HepG2 (cell line): ENCODE data around the gene GALC. TPM values are rescaled to one million over a fixed set of nuclear protein-coding genes. Genes with fewer than 3 reads are reported as not detected.

Experiments
- ATAC-seq: fragments of 200-7000 bp; cut with Tn5 transposase; 3 replicates; pipeline ENCODE4 v1.9.1; 2020; ENCODE audit warnings: mild to moderate bottlenecking, moderate library complexity
- BruUV-seq: library from RNA; stranded (reverse); fragments of 400-500 nt; replicated peaks from 2 replicates; lab custom pipeline; 2021; lab: Mats Ljungman, UMichigan
- CTCF ChIA-PET: fragments of 300-600 bp; formaldehyde crosslinking; extraction: SDS; loops from one replicate; lab custom pipeline; 2021; ENCODE audit warnings: low total read pairs, inconsistent platforms, low intra/inter-chr PET ratio; lab: Yijun Ruan, JAX
- POLR2A ChIA-PET: fragments of 350-600 bp; sonication (Branson Sonifier 250); formaldehyde crosslinking; loops from one replicate; lab custom pipeline; 2020; ENCODE audit warnings: antibody characterized with exemption, inconsistent platforms; lab: Yijun Ruan, JAX
- DNase-seq: peaks from one replicate; pipeline ENCODE4 v3.0.0-alpha.2; 2015; ENCODE audit warnings: low spot score
- FAIRE-seq: peaks from 3 replicates; lab custom pipeline; 2011; peaks lifted over from hg19 to GRCh38; lab: Jason Lieb, UNC
- H2AFZ ChIP-seq: one replicate; pipeline ENCODE4 v1.6.1; 2011; ENCODE audit warnings: low read length, inconsistent platforms
- H3K27ac ChIP-seq: fragments of 300-600 bp; 3 replicates; pipeline ENCODE4 v1.8.0; 2011; ENCODE audit warnings: mixed run types, mild to moderate bottlenecking, mixed read lengths, low read length, inconsistent platforms; ENCODE audit not compliant: insufficient read depth; ENCODE audit errors: extremely low read length
- H3K27me3 ChIP-seq, 2 experiments: fragments of 200-600 bp in 1 of 2; 2 replicates in 1 of 2; 3 replicates in 1 of 2; pipeline versions ENCODE4 v1.6.0 to v1.8.0; 2011; ENCODE audit warnings: low read length in 2 of 2, mild to moderate bottlenecking in 2 of 2, moderate library complexity in 2 of 2, inconsistent platforms in 1 of 2; ENCODE audit not compliant: insufficient read depth in 2 of 2, control insufficient read depth in 1 of 2
- H3K36me3 ChIP-seq, 2 experiments: fragments of 200-600 bp in 1 of 2; replicated peaks in 1 of 2; 2 replicates in 1 of 2; 3 replicates in 1 of 2; pipeline versions ENCODE4 v1.5.1 to v1.8.0; 2011; ENCODE audit warnings: low read length in 2 of 2, inconsistent platforms in 1 of 2; ENCODE audit not compliant: insufficient read depth in 2 of 2, control insufficient read depth in 1 of 2
- H3K4me1 ChIP-seq: 2 replicates; pipeline ENCODE4 v1.5.1; 2012; ENCODE audit warnings: low read length, inconsistent platforms; ENCODE audit not compliant: insufficient read depth
- H3K4me2 ChIP-seq: 2 replicates; pipeline ENCODE4 v1.6.0; 2011; ENCODE audit warnings: low read depth, low read length, inconsistent platforms
- H3K4me3 ChIP-seq, 3 experiments: fragments of 200-600 bp in 1 of 3; sonication (generic), shearing (Covaris generic) in 1 of 3; replicated peaks in 1 of 3; 2 replicates each; pipeline ENCODE4 v1.5.1; 2011 to 2016; ENCODE audit warnings: low read length in 3 of 3, inconsistent platforms in 2 of 3, low read depth in 2 of 3, mild to moderate bottlenecking in 2 of 3, control low read depth in 1 of 3, mixed read lengths in 1 of 3; ENCODE audit not compliant: insufficient read depth in 1 of 3
- H3K79me2 ChIP-seq: one replicate; pipeline ENCODE4 v1.6.1; 2011; ENCODE audit warnings: low read length, inconsistent platforms; ENCODE audit not compliant: insufficient read depth
- H3K9ac ChIP-seq: 2 replicates; pipeline ENCODE4 v1.6.0; 2011; ENCODE audit warnings: mild to moderate bottlenecking, low read depth, low read length, inconsistent platforms; ENCODE audit not compliant: insufficient read depth
- H3K9me3 ChIP-seq: 2 replicates; pipeline ENCODE4 v1.5.1; 2012; ENCODE audit warnings: mild to moderate bottlenecking, low read length
- H4K20me1 ChIP-seq: 2 replicates; pipeline ENCODE4 v1.6.0; 2011; ENCODE audit warnings: inconsistent platforms, mild to moderate bottlenecking, low read length, moderate library complexity; ENCODE audit not compliant: insufficient read depth
- ASH2L ChIP-seq: fragments of 300-600, 200-600 bp; sonication (generic); IDR thresholded peaks from 2 replicates; pipeline ENCODE4 v1.7.0; 2017; ENCODE audit warnings: low read depth, mild to moderate bottlenecking, moderate library complexity, mixed read lengths, low read length; ENCODE audit not compliant: insufficient read length
- ZNF253 ChIP-seq: sonication (generic); formaldehyde crosslinking; IDR thresholded peaks from 2 replicates; pipeline ENCODE4 v1.8.0; 2022; ENCODE audit warnings: mild to moderate bottlenecking, missing genetic modification reagents, borderline replicate concordance
- ZNF260 ChIP-seq: sonication (generic); formaldehyde crosslinking; IDR thresholded peaks from 2 replicates; pipeline ENCODE4 v1.4.0; 2020; ENCODE audit warnings: missing genetic modification reagents, low read depth, mild to moderate bottlenecking, borderline replicate concordance
- ZNF407 ChIP-seq: sonication (generic); formaldehyde crosslinking; IDR thresholded peaks from one replicate; pipeline ENCODE4 v1.5.1; 2020; ENCODE audit warnings: mild to moderate bottlenecking, missing genetic modification reagents; ENCODE audit errors: not compliant biosample characterization
- ZXDC ChIP-seq: sonication (generic); formaldehyde crosslinking; IDR thresholded peaks from 2 replicates; pipeline ENCODE4 v1.5.0; 2020; ENCODE audit warnings: mild to moderate bottlenecking, missing genetic modification reagents
- WGBS: methylation state at CpG from one replicate; pipeline ENCODE4 v1.1.6; 2017; ENCODE audit warnings: low lambda C conversion rate; 5-methylcytosine and 5-hydroxymethylcytosine counted together
- in situ Hi-C: cut with HindIII; loops from 2 replicates; pipeline ENCODE4 v1.10.0; 2017; ENCODE audit warnings: low pct_unique_long_range_greater_than_20kb; ENCODE audit not compliant: extremely low pct_ligation_motif_present
- intact Hi-C: fragments of 100-400 bp; cut with micrococcal nuclease; formaldehyde crosslinking; loops from one replicate; pipeline ENCODE4 v1.10.0; 2022; ENCODE audit not compliant: unreplicated experiment
- polyA plus RNA-seq, 8 experiments: library from polyadenylated mRNA; depleted of rRNA in 3 of 8; stranded (reverse) in 7 of 8; unstranded in 1 of 8; fragments of >200 nt; fragmentation: Illumina TruSeq in 4 of 8; extraction: Trizol in 4 of 8; gene quantifications; 2 replicates each; pipeline versions ENCODE4 v1.2.1 to v1.2.3, GENCODE V29; 2011 to 2016; ENCODE audit warnings: low read depth in 4 of 8, missing spikeins in 1 of 8, mixed read lengths in 1 of 8; ENCODE audit not compliant: insufficient read depth in 1 of 8
- total RNA-seq, 5 experiments: library from RNA; depleted of rRNA; stranded (reverse); fragments of >200 nt; fragmentation: Illumina TruSeq; extraction: Trizol; gene quantifications; 2 replicates each; pipeline ENCODE4 v1.2.3, GENCODE V29; 2016; ENCODE audit warnings: low read depth in 1 of 5
- TF ChIP-seq, protein P1 (sequence below), 2 experiments: sonication (generic) in 1 of 2; formaldehyde crosslinking in 1 of 2; IDR thresholded peaks; 2 replicates each; pipeline versions ENCODE4 v1.4.0 to v1.6.1; 2016 to 2020; ENCODE audit warnings: borderline replicate concordance in 1 of 2, low read depth in 1 of 2, mild to moderate bottlenecking in 1 of 2, missing genetic modification reagents in 1 of 2

GALC gene
- total and polyA plus RNA-seq, 2 of the 13 experiments (the other 11 are each of a cell fraction or from before 2014, with no cell fraction given) = not detected

DNA sequence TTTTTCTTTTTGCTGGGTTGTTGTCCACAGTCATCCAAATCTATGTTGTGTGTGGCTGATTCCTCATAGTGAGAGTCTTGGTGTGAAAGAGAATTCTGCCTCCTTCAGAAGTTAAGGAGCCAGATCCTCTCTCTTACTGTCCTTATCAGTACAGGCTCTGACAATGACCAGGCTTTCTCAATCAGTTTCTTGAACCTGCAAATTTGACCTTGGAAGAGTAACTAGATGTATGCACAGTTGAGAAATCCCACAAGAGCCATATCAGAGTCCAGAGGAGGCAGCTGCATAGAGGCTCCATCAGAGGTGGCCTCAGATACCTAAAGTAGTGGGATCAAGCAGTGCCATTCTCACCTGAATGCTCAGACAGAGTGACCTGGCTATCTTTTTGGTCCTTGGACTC, 5.5 kb upstream of the GALC start (continued):
- TF ChIP-seq ZNF407 = no peak

GRCh38 chr14:87996291-87996592, 3.3 kb upstream of the GALC start:
- CTCF ChIA-PET = no interaction called here
- 0% methylated on average over 1 of the region's 1 CpG for whole genome bisulfite sequencing
- Histone ChIP-seq H3K9me3 (no peaks in the 10 kb centered on the region), H3K4me1 (peaks cover 34% of the 10 kb centered on the region), H2AFZ (peak overlapping the region; percentile 22), H4K20me1 (no peaks in the 10 kb centered on the region), H3K27ac (peak overlapping the region; percentile 70), H3K79me2 (no peaks in the 10 kb centered on the region), H3K9ac (peak overlapping the region; percentile 55; the same call in 1 of the 2 replicates), H3K4me2 (peak overlapping the region; percentile 67), H3K4me3 (peak overlapping the region in 2 of 3 experiments; percentile 39 to 41; a peak in 3 of 6 replicates), H3K27me3 (no peaks in the 10 kb centered on the region), H3K36me3 (no peaks in the 10 kb centered on the region)
- POLR2A ChIA-PET = no interaction called here
- peak; percentile 20 for DNase-seq
- in situ Hi-C loops = no loop called here
- peak; percentile 27; the same call in 1 of the 3 replicates for ATAC-seq
- intact Hi-C loops = loop anchor here (5.0 kb wide), 1 partner anchor 391 kb away; the partner anchor contains the start of gene SPATA7
- BruUV-seq = no TSS peak
- no peak for FAIRE-seq
- TF ChIP-seq, protein P1, sequence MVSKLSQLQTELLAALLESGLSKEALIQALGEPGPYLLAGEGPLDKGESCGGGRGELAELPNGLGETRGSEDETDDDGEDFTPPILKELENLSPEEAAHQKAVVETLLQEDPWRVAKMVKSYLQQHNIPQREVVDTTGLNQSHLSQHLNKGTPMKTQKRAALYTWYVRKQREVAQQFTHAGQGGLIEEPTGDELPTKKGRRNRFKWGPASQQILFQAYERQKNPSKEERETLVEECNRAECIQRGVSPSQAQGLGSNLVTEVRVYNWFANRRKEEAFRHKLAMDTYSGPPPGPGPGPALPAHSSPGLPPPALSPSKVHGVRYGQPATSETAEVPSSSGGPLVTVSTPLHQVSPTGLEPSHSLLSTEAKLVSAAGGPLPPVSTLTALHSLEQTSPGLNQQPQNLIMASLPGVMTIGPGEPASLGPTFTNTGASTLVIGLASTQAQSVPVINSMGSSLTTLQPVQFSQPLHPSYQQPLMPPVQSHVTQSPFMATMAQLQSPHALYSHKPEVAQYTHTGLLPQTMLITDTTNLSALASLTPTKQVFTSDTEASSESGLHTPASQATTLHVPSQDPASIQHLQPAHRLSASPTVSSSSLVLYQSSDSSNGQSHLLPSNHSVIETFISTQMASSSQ (IDR thresholded peaks at IDR 0.05; ENCODE audit: low read depth) = no peak
- TF ChIP-seq, protein P1 (CRISPR knock-in tag; IDR thresholded peaks at IDR 0.05; ENCODE audit: borderline replicate concordance) = no peak
- TF ChIP-seq ZNF253 (CRISPR knock-in tag) (no peak), ZNF260 (CRISPR knock-in tag) (no peak), ASH2L (peak; percentile 2), ZXDC (CRISPR knock-in tag) (no peak)
